ENCODE measurements around the gene SIDT1. TPM values are rescaled to one million over a fixed set of nuclear protein-coding genes. Genes with fewer than 3 reads are reported as not detected.

The SIDT1 gene
- total and polyA plus RNA-seq, 2 donors (not counting 1 experiment from before 2014, with no cell fraction given), result 53.2 to 84.4 TPM

DNA sequence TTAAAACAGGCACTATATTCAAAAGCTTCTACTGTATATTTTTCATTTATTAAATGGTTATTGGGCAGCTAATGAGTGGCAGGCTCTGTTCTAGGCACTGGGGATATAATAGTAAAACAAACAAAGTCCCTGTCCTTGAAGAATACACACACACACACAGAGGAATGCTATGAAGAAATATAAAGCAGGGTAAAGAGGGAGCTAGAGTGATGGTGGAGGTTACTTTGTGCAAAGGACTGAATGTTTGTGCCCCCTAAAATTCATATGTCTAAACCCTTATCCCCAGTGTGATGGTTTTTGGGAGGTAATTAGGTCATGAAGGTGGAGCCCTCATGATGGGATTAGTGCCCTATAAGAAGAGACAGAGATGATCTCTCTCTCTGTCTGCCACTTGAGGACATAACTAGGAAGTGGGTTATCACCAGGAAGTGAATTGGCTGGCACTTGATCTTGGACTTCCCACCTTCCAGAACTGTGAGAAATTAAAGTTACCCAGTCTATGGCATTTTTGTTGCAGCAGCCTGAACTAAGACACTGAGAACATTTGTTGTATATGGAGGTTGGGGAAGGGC lies 132.3 kb downstream of the SIDT1 start:
- Histone ChIP-seq H2AFZ (ENCODE audit: insufficient read depth, low read depth, low read length, poor library complexity, severe bottlenecking) (no peak overlapping the region), H3K27ac (ENCODE audit: low read length in 2 of 2) (peak overlapping the region in 1 of 2 donors; percentile 10), H3K4me2 (replicated peaks; ENCODE audit: low read depth, low read length, poor library complexity, severe bottlenecking) (no peak overlapping the region), H3K4me3 (ENCODE audit: control extremely low read depth in 1 of 5, extremely low read depth in 1 of 5, insufficient read depth in 1 of 5, low read depth in 2 of 5, low read length in 4 of 5) (no peak overlapping the region), H3K36me3 (replicated peaks in 1 of 2; ENCODE audit: control extremely low read depth in 1 of 2, control insufficient read depth in 1 of 2, extremely low read depth in 1 of 2, insufficient read depth in 2 of 2, low read length in 1 of 2) (peaks cover 2 to 25% of the 10 kb centered on the region in 2 experiments), H3K9me3 (ENCODE audit: control extremely low read depth in 1 of 3, control insufficient read depth in 2 of 3, insufficient read depth in 1 of 3, low read length in 2 of 3) (no peaks in the 10 kb centered on the region), H3K9ac (ENCODE audit: low read length) (no peak overlapping the region), H3K27me3 (replicated peaks in 1 of 4; ENCODE audit: control extremely low read depth in 1 of 4, control insufficient read depth in 3 of 4, insufficient read depth in 4 of 4, low read length in 3 of 4) (no peaks in the 10 kb centered on the region), H3K4me1 (ENCODE audit: control insufficient read depth in 2 of 2, insufficient read depth in 2 of 2, low read length in 2 of 2) (peaks cover 64 to 70% of the 10 kb centered on the region in 2 donors), H4K20me1 (ENCODE audit: control insufficient read depth, insufficient read depth, low read length, poor library complexity, severe bottlenecking) (no peaks in the 10 kb centered on the region), H3K79me2 (ENCODE audit: control insufficient read depth, insufficient read depth, low read length) (peaks cover 37% of the 10 kb centered on the region)
- POLR2A ChIA-PET, result no interaction called here
- peaks cover 68% of the 10 kb centered on the region for H3K4me1 Mint-ChIP-seq
- peaks cover 1% of the 10 kb centered on the region for H3K9me3 Mint-ChIP-seq (ENCODE audit: insufficient read depth)
- H3K27me3 Mint-ChIP-seq, result no peaks in the 10 kb centered on the region
- CTCF ChIA-PET, result interaction anchor here (1.0 to 1.3 kb wide), 2 partner anchors 12 to 87 kb away, joined by 3 read pairs; no protein-coding TSS in a partner anchor
- H3K4me3 Mint-ChIP-seq, result no peak overlapping the region
- intact Hi-C loops (cut with micrococcal nuclease), result no loop called here
- peak overlapping the region; percentile 70 for H3K27ac Mint-ChIP-seq
- ATAC-seq (ENCODE audit: low read depth) (no peak), DNase-seq (no peak)
- no peak for TF ChIP-seq EZH2 (IDR thresholded peaks at IDR 0.05; ENCODE audit: borderline replicate concordance, insufficient read depth, low read depth, low read length, poor library complexity, severe bottlenecking)
- TF ChIP-seq, protein P1, sequence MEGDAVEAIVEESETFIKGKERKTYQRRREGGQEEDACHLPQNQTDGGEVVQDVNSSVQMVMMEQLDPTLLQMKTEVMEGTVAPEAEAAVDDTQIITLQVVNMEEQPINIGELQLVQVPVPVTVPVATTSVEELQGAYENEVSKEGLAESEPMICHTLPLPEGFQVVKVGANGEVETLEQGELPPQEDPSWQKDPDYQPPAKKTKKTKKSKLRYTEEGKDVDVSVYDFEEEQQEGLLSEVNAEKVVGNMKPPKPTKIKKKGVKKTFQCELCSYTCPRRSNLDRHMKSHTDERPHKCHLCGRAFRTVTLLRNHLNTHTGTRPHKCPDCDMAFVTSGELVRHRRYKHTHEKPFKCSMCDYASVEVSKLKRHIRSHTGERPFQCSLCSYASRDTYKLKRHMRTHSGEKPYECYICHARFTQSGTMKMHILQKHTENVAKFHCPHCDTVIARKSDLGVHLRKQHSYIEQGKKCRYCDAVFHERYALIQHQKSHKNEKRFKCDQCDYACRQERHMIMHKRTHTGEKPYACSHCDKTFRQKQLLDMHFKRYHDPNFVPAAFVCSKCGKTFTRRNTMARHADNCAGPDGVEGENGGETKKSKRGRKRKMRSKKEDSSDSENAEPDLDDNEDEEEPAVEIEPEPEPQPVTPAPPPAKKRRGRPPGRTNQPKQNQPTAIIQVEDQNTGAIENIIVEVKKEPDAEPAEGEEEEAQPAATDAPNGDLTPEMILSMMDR (IDR thresholded peaks at IDR 0.05), result no peak

DNA sequence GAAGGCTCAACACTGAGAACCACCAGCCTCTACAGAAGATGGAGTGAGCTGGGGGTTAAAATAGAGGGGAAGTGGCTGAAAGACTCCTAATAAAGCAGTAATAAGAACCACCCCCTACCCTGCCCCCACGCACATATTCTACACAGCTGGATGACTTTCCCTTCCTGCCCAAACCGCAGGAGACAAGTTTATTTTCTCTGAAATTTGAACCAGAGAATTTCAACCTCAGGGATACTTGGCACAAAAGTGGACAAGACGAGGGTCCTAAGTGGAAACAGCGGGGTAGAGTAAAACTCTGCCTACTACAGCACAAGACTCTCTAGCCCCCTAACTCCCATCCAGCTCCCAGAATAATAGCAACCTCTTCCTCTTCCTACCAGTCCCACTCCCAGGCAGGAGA lies 135.7 kb downstream of the SIDT1 start:
- Mint-ChIP-seq H3K9me3 (ENCODE audit: insufficient read depth) (no peaks in the 10 kb centered on the region), H3K27ac (peak overlapping the region; percentile 91)

More for the DNA sequence above, 135.7 kb downstream of the SIDT1 start:
- H3K4me3 ChIP-seq (ENCODE audit: control extremely low read depth in 1 of 5, extremely low read depth in 1 of 5, insufficient read depth in 1 of 5, low read depth in 2 of 5, low read length in 4 of 5), result peak overlapping the region in 1 of 5 experiments; percentile 12
- ChIA-PET CTCF (interaction anchor here (0.7 to 1.6 kb wide), 3 partner anchors 9 to 77 kb away, joined by 3 to 5 read pairs (median 3); no protein-coding TSS in a partner anchor), POLR2A (no interaction called here)
- H3K9ac ChIP-seq (ENCODE audit: low read length), result peak overlapping the region; percentile 37
- Mint-ChIP-seq H3K4me3 (peak overlapping the region; percentile 60), H3K27me3 (no peaks in the 10 kb centered on the region), H3K4me1 (peaks cover 44% of the 10 kb centered on the region)
- peak overlapping the region; percentile 38 to 74 for H3K27ac ChIP-seq (ENCODE audit: low read length in 2 of 2)
- ATAC-seq (ENCODE audit: low read depth) (peak; percentile 43), DNase-seq (no peak)
- H3K79me2 ChIP-seq (ENCODE audit: control insufficient read depth, insufficient read depth, low read length), result peaks cover 30% of the 10 kb centered on the region
- H4K20me1 ChIP-seq (ENCODE audit: control insufficient read depth, insufficient read depth, low read length, poor library complexity, severe bottlenecking), result no peaks in the 10 kb centered on the region
- no peaks in the 10 kb centered on the region for H3K27me3 ChIP-seq (replicated peaks in 1 of 4; ENCODE audit: control extremely low read depth in 1 of 4, control insufficient read depth in 3 of 4, insufficient read depth in 4 of 4, low read length in 3 of 4)
- peak overlapping the region; percentile 3 for H2AFZ ChIP-seq (ENCODE audit: insufficient read depth, low read depth, low read length, poor library complexity, severe bottlenecking)
- peaks cover 0 to 8% (median 0%) of the 10 kb centered on the region in 3 donors for H3K9me3 ChIP-seq (ENCODE audit: control extremely low read depth in 1 of 3, control insufficient read depth in 2 of 3, insufficient read depth in 1 of 3, low read length in 2 of 3)
- H3K4me2 ChIP-seq (replicated peaks; ENCODE audit: low read depth, low read length, poor library complexity, severe bottlenecking), result peak overlapping the region; percentile 60
- H3K36me3 ChIP-seq (replicated peaks in 1 of 2; ENCODE audit: control extremely low read depth in 1 of 2, control insufficient read depth in 1 of 2, extremely low read depth in 1 of 2, insufficient read depth in 2 of 2, low read length in 1 of 2), result peaks cover 5 to 29% of the 10 kb centered on the region in 2 experiments
- 0% methylated on average over 1 of the region's 4 CpGs for WGBS (ENCODE audit: insufficient coverage)
- H3K4me1 ChIP-seq (ENCODE audit: control insufficient read depth in 2 of 2, insufficient read depth in 2 of 2, low read length in 2 of 2), result peaks cover 33 to 39% of the 10 kb centered on the region in 2 donors
- intact Hi-C loops (cut with micrococcal nuclease), result no loop called here
- TF ChIP-seq, protein P1 (IDR thresholded peaks at IDR 0.05), result no peak
- TF ChIP-seq EZH2 (IDR thresholded peaks at IDR 0.05; ENCODE audit: borderline replicate concordance, insufficient read depth, low read depth, low read length, poor library complexity, severe bottlenecking), result no peak
